GM19328 (cell line): ENCODE data around the gene PTPRM.
"Not testable (repeated sequence)": the region's sequence is repeated elsewhere in the genome, so short reads cannot be mapped to it uniquely, and the experiment has no call there.

Experiments
- ATAC-seq: cut with Tn5 transposase; IDR thresholded peaks from one replicate; pipeline ENCODE4 v1.9.1; 2021; ENCODE audit warnings: mild to moderate bottlenecking, moderate library complexity; ENCODE audit not compliant: unreplicated experiment

Gene PTPRM

DNA sequence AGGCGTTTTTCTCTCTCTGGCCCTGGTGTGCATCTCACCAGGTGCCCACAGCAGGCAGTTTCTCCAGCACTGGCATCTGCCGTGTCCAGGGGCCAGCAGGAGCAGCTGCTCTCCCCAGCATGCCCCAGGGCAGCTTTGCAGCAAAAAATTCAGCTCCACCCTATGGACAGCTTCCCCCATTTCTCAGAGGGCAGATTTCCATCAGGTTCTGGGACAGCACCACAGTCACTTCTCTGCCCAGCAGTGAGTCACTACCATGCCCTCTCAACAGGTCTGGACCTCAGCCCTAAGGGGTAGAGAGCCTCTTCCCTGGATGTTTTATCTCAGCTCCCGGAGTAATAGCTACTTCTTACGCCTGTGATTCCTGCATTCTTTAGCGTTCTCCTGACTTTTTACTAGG, 871.9 kb downstream of the PTPRM start:
- ATAC-seq = no peak

DNA sequence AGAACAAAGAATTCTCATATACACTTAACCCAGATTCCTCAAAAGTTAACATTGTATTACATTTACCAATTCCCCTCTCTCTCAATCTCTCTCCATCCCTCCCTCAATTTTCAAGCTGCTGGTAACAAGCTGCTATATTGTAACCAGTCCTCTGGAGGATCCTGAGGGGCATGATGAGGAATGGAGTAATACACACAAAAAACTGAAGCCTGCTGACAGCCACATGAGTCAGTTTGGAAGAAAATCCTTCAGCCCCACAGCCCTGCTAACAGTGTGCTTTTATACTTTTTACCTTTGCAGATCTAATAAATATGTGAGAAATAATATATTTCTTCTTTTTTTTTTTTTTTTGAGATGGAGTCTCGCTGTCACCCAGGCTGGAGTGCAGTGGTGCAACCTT, 876.4 kb downstream of the PTPRM start:
- no peak for ATAC-seq

DNA sequence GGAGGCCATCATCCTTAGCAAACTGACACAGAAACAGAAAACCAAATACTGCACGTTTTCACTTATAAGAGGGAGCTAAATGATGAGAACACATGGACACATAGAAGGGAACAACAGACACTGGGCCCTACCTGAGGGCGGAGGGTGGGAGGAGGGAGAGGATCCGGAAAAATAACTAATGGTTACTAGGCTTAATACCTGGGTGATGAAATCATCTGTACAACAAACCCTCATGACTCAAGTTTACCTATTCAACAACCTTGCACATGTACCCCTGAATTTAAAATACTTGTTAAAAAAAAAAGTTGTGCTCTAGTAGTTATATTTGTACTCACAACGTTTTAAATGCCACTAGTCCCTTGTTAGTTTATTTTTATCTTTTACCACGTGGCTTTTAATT, 879.8 kb downstream of the PTPRM start:
- not testable (repeated sequence) for ATAC-seq

DNA sequence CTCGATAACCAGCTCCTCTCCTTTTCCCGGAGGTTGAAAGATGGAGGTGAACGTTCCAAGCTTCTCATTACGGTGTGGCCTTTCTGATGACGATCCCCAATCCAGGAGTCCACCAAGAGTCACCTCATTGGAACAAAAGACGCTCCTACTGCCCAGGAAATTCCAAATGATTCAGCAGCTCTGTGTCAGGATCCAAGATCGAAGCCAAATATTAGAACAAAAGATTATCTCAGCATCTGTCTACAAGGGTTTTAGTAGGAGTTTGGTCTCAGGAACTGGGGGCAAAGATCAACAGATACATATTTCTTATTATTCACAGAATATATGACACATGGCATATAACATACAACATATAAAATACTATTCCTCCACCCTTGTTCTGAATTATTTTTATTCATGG, 881.0 kb downstream of the PTPRM start:
- ATAC-seq = no peak

DNA sequence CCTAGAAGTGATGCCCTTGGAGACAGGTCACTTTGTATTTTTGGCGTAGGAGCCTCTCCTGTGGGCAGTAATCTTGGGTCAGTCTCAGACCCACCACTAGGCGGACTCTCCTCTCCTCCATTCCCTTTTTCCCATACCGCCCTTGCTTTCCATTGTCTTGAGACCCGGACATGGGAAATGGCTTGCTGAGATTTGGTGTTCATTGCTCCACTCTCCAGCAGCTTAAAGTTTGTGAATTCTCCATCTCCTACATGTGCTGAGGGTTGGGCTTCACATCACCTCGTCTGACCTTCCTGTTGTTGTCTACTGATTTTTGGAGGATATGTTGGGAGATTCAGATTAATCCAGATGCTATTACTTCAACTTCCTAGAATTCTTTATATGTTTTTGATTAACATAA, 882.9 kb downstream of the PTPRM start:
- no peak for ATAC-seq

DNA sequence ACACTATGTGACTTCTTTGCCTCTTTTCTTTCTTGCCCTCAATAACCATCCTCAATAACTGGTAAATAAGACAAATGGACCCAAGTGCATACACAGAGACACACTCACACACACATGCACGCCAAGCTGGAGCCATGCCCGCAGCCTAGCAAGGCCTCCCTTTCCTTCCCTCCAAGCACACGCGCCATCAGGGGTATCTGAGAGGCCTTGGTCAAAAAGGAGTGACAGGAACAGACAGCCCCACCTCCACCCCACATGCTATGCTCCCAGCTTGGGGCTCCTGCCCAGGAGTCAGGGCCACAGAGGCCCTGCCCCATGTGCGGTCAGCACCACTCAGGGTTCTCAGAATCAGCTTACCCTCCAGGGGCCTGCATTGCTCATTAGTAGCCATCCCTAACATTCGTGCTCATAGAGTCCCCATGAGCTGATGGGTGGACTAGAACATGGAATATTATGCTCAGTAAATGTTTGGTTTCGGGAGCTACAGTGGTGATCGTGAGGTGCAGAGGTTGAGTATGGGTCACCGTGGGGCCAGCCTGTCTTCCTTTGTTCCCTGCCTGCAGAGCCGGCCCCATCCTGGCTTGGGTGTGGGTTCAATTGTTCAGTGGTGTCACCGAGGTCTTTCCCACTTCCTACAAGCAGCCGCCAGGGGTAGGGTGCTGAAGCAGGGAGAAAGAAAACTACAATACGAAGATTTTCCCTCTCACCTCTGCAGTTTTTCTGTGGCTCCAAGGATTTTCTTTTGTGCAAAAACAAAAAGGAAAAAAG, 884.0 kb downstream of the PTPRM start:
- no peak for ATAC-seq

DNA sequence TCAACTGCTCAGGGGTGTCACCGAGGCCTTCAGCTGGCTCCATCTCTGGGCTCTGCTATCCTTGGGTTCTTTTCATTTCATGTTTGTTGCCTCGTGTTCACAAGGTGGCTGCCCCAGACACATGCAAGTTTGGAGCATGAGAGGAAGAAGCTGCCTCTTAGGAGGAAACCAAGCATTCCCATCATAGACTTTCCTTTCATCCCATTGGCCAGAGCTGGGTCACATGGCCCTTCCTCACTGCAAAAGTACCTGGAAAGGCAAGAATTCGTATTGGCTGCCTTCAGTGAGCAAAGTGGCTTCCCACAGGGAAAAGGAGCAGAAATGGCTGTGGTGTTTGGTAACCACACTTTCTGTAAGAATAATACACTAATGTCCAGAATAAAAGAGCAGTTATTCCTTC, 886.4 kb downstream of the PTPRM start:
- ATAC-seq = no peak

DNA sequence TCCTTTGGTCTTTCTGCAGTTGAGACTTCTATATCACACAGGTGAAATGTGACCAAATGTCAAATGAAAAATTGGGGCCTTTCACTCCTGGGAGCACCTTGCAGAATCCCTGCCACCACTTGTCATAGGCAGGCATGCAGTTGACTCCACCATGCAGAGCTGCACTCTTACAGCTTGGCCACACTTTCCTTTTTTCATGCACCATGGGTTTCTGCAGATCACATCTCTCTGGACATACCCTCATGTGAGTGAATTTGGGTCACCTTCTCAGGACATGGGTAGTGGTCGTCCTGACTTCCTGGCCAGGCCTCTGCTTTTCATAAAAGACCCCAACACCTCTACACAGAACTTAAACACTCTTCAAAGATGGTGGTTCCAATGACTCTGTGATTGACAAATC, 887.0 kb downstream of the PTPRM start:
- ATAC-seq = no peak

DNA sequence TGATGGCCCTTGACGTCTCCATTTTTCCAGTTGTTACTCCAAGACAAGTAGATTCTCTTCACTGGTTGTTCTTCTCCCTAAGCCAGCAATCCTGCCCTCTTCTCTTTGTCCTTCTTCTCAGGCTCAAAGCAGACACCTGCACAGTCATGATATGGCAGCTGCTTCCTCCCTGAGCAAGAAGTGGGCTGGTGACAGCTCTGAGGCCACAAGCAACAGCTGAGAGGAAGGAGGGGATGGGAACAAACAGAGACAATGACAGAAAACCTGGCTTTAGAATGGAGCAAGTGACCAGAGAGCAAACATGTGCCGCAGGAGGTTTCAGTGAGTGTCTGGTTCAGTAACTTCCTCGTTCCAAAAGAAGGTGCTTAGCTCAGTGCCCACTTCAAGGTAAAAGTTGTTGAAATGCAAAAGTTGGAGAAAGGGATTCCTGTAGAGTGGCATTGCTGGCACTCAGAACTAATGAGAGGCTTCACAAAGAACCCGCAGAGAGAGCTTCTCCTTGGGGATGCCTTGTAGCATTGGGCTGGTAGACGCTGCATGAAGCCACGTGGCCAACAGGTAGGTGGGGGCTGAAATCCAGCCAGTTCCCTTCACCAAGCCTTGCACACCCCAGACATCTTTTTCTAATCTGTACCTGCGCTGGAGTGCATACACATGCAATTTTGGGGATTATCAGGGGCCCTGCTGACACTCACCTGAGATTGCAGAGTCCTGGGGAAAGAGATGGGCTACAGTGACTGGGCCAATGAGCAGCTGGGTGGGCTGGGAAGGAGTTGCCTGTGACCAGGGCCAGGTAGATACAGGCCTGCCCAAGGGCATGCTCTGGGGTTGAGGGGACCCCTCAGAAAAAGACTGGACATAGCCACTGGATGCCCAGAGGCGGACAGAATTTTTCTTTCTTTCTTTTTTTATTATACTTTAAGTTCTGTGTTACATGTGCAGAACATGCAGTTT, 888.8 kb downstream of the PTPRM start:
- no peak for ATAC-seq
